SK-N-SH (cell line): ENCODE data around the gene HS2ST1. TPM values are rescaled to one million over a fixed set of nuclear protein-coding genes. Genes with fewer than 3 reads are reported as not detected.

Experiments used
- CTCF ChIA-PET: fragments of 300-600, 350-600 bp; formaldehyde crosslinking; extraction: SDS; loops from one replicate; lab custom pipeline; 2021; lab: Yijun Ruan, JAX
- POLR2A ChIA-PET: fragments of 350-600 bp; sonication (Branson Sonifier 250); formaldehyde crosslinking; extraction: SDS; loops from one replicate; lab custom pipeline; 2020; ENCODE audit warnings: antibody characterized with exemption, inconsistent platforms; lab: Yijun Ruan, JAX
- DNase-seq: peaks from one replicate; pipeline ENCODE4 v3.0.0; 2012
- H2AFZ ChIP-seq: fragments of 200-600 bp; sonication (generic); 2 replicates; pipeline ENCODE4 v1.8.1; 2016; ENCODE audit warnings: antibody characterized with exemption, mild to moderate bottlenecking, low read depth
- H3F3A ChIP-seq: fragments of 200-600 bp; sonication (generic); replicated peaks from 2 replicates; pipeline ENCODE3; 2016; ENCODE audit warnings: antibody characterized with exemption, mild to moderate bottlenecking; ENCODE audit not compliant: insufficient read depth
- H3K27ac ChIP-seq, 2 experiments: fragments of 200-500 bp in 1 of 2; fragments of 200-600 bp in 1 of 2; sonication (Bioruptor generic) in 1 of 2; sonication (generic), shearing (Covaris generic) in 1 of 2; 2 replicates each; pipeline versions ENCODE4 v1.5.1 to v1.6.1; 2014 to 2016; ENCODE audit warnings: low read depth in 2 of 2, inconsistent platforms in 1 of 2, low read length in 1 of 2, mild to moderate bottlenecking in 1 of 2, mixed read lengths in 1 of 2
- H3K27me3 ChIP-seq: fragments of 200-600 bp; sonication (generic), shearing (Covaris generic); 2 replicates; pipeline ENCODE4 v1.6.1; 2016; ENCODE audit warnings: mixed run types; ENCODE audit not compliant: insufficient read depth
- H3K36me3 ChIP-seq, 2 experiments: fragments of 200-500 bp in 1 of 2; fragments of 200-600 bp in 1 of 2; sonication (Bioruptor generic) in 1 of 2; sonication (generic) in 1 of 2; replicated peaks in 1 of 2; 2 replicates each; pipeline versions ENCODE3 to v1.5.1; 2014 to 2016; ENCODE audit warnings: low read length in 1 of 2, mild to moderate bottlenecking in 1 of 2; ENCODE audit not compliant: insufficient read depth in 2 of 2, control insufficient read depth in 1 of 2
- H3K4me1 ChIP-seq, 2 experiments: fragments of 200-500 bp in 1 of 2; fragments of 200-600 bp in 1 of 2; sonication (Bioruptor generic) in 1 of 2; sonication (generic), shearing (Covaris generic) in 1 of 2; 2 replicates each; pipeline versions ENCODE4 v1.5.1 to v1.6.1; 2014 to 2016; ENCODE audit warnings: low read depth in 1 of 2, low read length in 1 of 2, mixed run types in 1 of 2; ENCODE audit not compliant: insufficient read depth in 2 of 2, control insufficient read depth in 1 of 2
- H3K4me2 ChIP-seq: fragments of 200-600 bp; sonication (generic), shearing (Covaris generic); 2 replicates; pipeline ENCODE4 v1.6.1; 2017; ENCODE audit warnings: mixed run types
- H3K4me3 ChIP-seq, 2 experiments: fragments of 200-500 bp in 1 of 2; fragments of 200-600 bp in 1 of 2; sonication (Bioruptor generic) in 1 of 2; sonication (generic), shearing (Covaris generic) in 1 of 2; 2 replicates each; pipeline versions ENCODE4 v1.5.1 to v1.8.1; 2014 to 2016; ENCODE audit warnings: low read depth in 2 of 2, inconsistent platforms in 1 of 2, low read length in 1 of 2, mild to moderate bottlenecking in 1 of 2, mixed read lengths in 1 of 2, moderate library complexity in 1 of 2
- H3K79me2 ChIP-seq: fragments of 200-600 bp; sonication (generic); 2 replicates; pipeline ENCODE4 v1.8.1; 2017; ENCODE audit warnings: mild to moderate bottlenecking; ENCODE audit not compliant: insufficient read depth
- H3K9ac ChIP-seq: fragments of 200-600 bp; sonication (generic); 2 replicates; pipeline ENCODE4 v1.6.1; 2017; ENCODE audit warnings: mixed run types
- H3K9me2 ChIP-seq: fragments of 200-600 bp; sonication (generic); 2 replicates; pipeline ENCODE4 v1.6.1; 2017; ENCODE audit warnings: mixed run types
- H3K9me3 ChIP-seq: fragments of 200-600 bp; sonication (generic); 2 replicates; pipeline ENCODE4 v1.6.1; 2017; ENCODE audit warnings: mixed run types, mild to moderate bottlenecking, moderate library complexity
- H4K20me1 ChIP-seq: fragments of 200-600 bp; sonication (generic); 2 replicates; pipeline ENCODE4 v1.6.1; 2017; ENCODE audit warnings: mild to moderate bottlenecking, mixed run types; ENCODE audit not compliant: insufficient read depth
- ELF1 ChIP-seq: IDR thresholded peaks from 2 replicates; pipeline ENCODE4 v1.4.0; 2012
- EP300 ChIP-seq, 2 experiments: IDR thresholded peaks; 2 replicates each; pipeline versions ENCODE4 v1.4.0 to v1.6.1; 2012; ENCODE audit warnings: borderline replicate concordance in 1 of 2, low read depth in 1 of 2, low read length in 1 of 2
- EZH2phosphoT487 ChIP-seq: fragments of 200-600 bp; sonication (generic); IDR thresholded peaks from 2 replicates; pipeline ENCODE4 v1.6.1; 2017; ENCODE audit warnings: low read depth, mixed run types, mild to moderate bottlenecking, antibody characterized with exemption, moderate library complexity, borderline replicate concordance
- FOXJ3 ChIP-seq: sonication (generic); formaldehyde crosslinking; IDR thresholded peaks from 2 replicates; pipeline ENCODE4 v1.5.1; 2020; ENCODE audit warnings: mild to moderate bottlenecking, missing genetic modification reagents
- MEF2A ChIP-seq: IDR thresholded peaks from 2 replicates; pipeline ENCODE4 v1.4.0; 2012; ENCODE audit warnings: low read depth, borderline replicate concordance
- NRF1 ChIP-seq: IDR thresholded peaks from 2 replicates; pipeline ENCODE4 v1.6.1; 2012; ENCODE audit warnings: low read depth, mild to moderate bottlenecking, low read length
- POLR2AphosphoS5 ChIP-seq: IDR thresholded peaks from 2 replicates; pipeline ENCODE4 v1.6.1; 2012; ENCODE audit warnings: low read depth, low read length
- RAD21 ChIP-seq: IDR thresholded peaks from 2 replicates; pipeline ENCODE4 v1.6.1; 2012; ENCODE audit warnings: mild to moderate bottlenecking, low read length
- RFX5 ChIP-seq: IDR thresholded peaks from 2 replicates; pipeline ENCODE4 v1.6.1; 2012; ENCODE audit warnings: mild to moderate bottlenecking, improper control_type of control experiment, low read length
- RXRA ChIP-seq: IDR thresholded peaks from 2 replicates; pipeline ENCODE4 v1.4.0; 2012; ENCODE audit warnings: low read depth, mild to moderate bottlenecking, borderline replicate concordance
- SMC3 ChIP-seq: IDR thresholded peaks from 2 replicates; pipeline ENCODE4 v1.6.1; 2012; ENCODE audit warnings: low read depth, low read length, improper control_type of control experiment
- TAF1 ChIP-seq: IDR thresholded peaks from 2 replicates; pipeline ENCODE4 v1.6.1; 2012; ENCODE audit warnings: low read depth, mild to moderate bottlenecking, low read length, moderate library complexity, borderline replicate concordance
- TCF12 ChIP-seq: IDR thresholded peaks from 2 replicates; pipeline ENCODE4 v1.4.0; 2012
- TEAD4 ChIP-seq: IDR thresholded peaks from 2 replicates; pipeline ENCODE4 v1.4.0; 2012; ENCODE audit warnings: mild to moderate bottlenecking, borderline replicate concordance; ENCODE audit not compliant: insufficient read depth
- WGBS: methylation state at CpG from one replicate; pipeline ENCODE4 v1.1.6; 2017; ENCODE audit warnings: low lambda C conversion rate; 5-methylcytosine and 5-hydroxymethylcytosine counted together
- polyA plus RNA-seq, 3 experiments: library from polyadenylated mRNA; depleted of rRNA; stranded (reverse); fragments of >200 nt; gene quantifications; 2 replicates each; pipeline ENCODE4 v1.2.3, GENCODE V29; 2012
- TF ChIP-seq, protein P1 (sequence below): fragments of 150-350 bp; IDR thresholded peaks from 2 replicates; pipeline ENCODE4 v1.6.1; 2017; ENCODE audit warnings: antibody characterized with exemption, low read length, low read depth, borderline replicate concordance
- TF ChIP-seq, protein P2 (sequence below): IDR thresholded peaks from 2 replicates; pipeline ENCODE4 v1.4.0; 2012; ENCODE audit warnings: low read depth, borderline replicate concordance
- TF ChIP-seq, protein P3 (sequence below): fragments of 150-350 bp; IDR thresholded peaks from 2 replicates; pipeline ENCODE4 v1.6.1; 2016; ENCODE audit warnings: mild to moderate bottlenecking, low read depth, low read length
- TF ChIP-seq, protein P4 (sequence below): IDR thresholded peaks from 2 replicates; pipeline ENCODE4 v1.4.0; 2012; ENCODE audit warnings: low read depth
- TF ChIP-seq, protein P5 (sequence below): IDR thresholded peaks from 2 replicates; pipeline ENCODE4 v1.6.1; 2012; ENCODE audit warnings: mild to moderate bottlenecking, low read depth, low read length, moderate library complexity

The HS2ST1 gene
- polyA plus RNA-seq, 1 of the 3 experiments (the other 2 are of a cell fraction), result 16.6 TPM

DNA sequence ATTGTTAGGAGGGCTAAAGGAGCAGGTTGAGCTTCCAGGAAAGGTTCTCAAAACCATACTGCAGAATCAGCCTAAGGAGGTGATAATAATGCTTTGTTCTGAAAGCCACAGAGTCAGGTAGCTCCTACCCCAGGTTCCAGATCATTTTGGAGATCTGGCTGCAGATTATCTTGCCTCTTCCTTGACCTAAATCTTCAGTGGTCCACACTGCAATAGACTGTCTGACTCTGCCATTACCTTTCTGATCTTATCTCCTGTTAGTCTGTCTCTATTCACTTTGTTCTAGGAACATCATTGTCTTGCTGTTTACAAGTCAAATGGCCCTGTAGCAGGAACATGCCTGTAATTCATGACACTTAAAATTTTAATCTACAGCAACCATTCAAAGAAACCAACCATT, 73.0 kb downstream of the HS2ST1 start:
- Histone ChIP-seq H3K4me3 (no peak overlapping the region), H4K20me1 (no peaks in the 10 kb centered on the region), H3F3A (no peaks in the 10 kb centered on the region), H3K36me3 (peaks cover 0 to 4% of the 10 kb centered on the region in 2 experiments), H2AFZ (no peak overlapping the region), H3K27ac (no peak overlapping the region), H3K9me2 (no peaks in the 10 kb centered on the region), H3K27me3 (no peaks in the 10 kb centered on the region), H3K9me3 (no peaks in the 10 kb centered on the region), H3K4me1 (no peaks in the 10 kb centered on the region), H3K79me2 (no peaks in the 10 kb centered on the region; the same call in 1 of the 2 replicates), H3K9ac (no peak overlapping the region), H3K4me2 (no peak overlapping the region)
- POLR2A ChIA-PET, result no interaction called here
- CTCF ChIA-PET, result interaction anchor here (1.7 kb wide), 1 partner anchor 69 kb away, joined by 3 read pairs; no protein-coding TSS in a partner anchor
- DNase-seq, result no peak
- TF ChIP-seq, protein P1, sequence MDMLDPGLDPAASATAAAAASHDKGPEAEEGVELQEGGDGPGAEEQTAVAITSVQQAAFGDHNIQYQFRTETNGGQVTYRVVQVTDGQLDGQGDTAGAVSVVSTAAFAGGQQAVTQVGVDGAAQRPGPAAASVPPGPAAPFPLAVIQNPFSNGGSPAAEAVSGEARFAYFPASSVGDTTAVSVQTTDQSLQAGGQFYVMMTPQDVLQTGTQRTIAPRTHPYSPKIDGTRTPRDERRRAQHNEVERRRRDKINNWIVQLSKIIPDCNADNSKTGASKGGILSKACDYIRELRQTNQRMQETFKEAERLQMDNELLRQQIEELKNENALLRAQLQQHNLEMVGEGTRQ, result no peak
- TF ChIP-seq, protein P2, sequence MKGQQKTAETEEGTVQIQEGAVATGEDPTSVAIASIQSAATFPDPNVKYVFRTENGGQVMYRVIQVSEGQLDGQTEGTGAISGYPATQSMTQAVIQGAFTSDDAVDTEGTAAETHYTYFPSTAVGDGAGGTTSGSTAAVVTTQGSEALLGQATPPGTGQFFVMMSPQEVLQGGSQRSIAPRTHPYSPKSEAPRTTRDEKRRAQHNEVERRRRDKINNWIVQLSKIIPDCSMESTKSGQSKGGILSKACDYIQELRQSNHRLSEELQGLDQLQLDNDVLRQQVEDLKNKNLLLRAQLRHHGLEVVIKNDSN, result no peak
- TF ChIP-seq, protein P3, sequence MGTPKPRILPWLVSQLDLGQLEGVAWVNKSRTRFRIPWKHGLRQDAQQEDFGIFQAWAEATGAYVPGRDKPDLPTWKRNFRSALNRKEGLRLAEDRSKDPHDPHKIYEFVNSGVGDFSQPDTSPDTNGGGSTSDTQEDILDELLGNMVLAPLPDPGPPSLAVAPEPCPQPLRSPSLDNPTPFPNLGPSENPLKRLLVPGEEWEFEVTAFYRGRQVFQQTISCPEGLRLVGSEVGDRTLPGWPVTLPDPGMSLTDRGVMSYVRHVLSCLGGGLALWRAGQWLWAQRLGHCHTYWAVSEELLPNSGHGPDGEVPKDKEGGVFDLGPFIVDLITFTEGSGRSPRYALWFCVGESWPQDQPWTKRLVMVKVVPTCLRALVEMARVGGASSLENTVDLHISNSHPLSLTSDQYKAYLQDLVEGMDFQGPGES, result no peak
- TF ChIP-seq ELF1, result no peak
- no peak for TF ChIP-seq TCF12
- no peak for TF ChIP-seq FOXJ3
- no peak for TF ChIP-seq SMC3
- no peak for TF ChIP-seq NRF1
- no peak for TF ChIP-seq TAF1
- TF ChIP-seq, all 33 proteins: peak for 0

DNA sequence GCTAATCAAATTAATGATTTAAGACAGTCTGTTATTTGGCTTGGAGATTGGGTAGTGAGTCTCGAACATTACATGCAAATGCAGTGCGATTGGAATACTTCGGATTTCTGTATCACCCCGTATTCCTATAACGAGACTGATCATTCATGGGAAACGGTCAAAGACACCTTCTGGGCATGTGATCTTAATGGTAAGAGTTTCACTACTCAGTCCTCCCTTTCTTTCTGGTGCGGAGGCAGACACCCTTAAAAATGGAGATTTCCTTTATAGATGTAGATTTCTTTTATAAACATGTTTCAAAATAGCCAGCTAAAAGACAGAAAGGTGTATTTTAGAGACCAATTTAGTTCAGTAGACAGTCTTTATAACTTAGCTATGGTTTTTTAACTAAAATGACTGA, 74.4 kb downstream of the HS2ST1 start:
- ChIA-PET POLR2A (no interaction called here), CTCF (interaction anchor here (1.7 kb wide), 1 partner anchor 70 kb away, joined by 3 read pairs; no protein-coding TSS in a partner anchor)
- no peak for DNase-seq
- no peak overlapping the region for H2AFZ ChIP-seq
- H3K4me3 ChIP-seq, result no peak overlapping the region
- H3F3A ChIP-seq, result no peaks in the 10 kb centered on the region
- H3K9ac ChIP-seq, result no peak overlapping the region
- H3K4me2 ChIP-seq, result no peak overlapping the region
- H4K20me1 ChIP-seq, result no peaks in the 10 kb centered on the region
- peaks cover 7 to 8% of the 10 kb centered on the region in 2 experiments; a peak in 3 of 4 replicates for H3K4me1 ChIP-seq
- H3K9me3 ChIP-seq, result no peaks in the 10 kb centered on the region
- H3K9me2 ChIP-seq, result no peaks in the 10 kb centered on the region
- TF ChIP-seq EP300 (IDR thresholded peaks at IDR 0.05; ENCODE audit: borderline replicate concordance in 1 of 2, low read depth in 1 of 2, low read length in 1 of 2), result no peak
- TF ChIP-seq POLR2AphosphoS5, result no peak
- no peak for TF ChIP-seq EZH2phosphoT487
- no peak for TF ChIP-seq RXRA
- TF ChIP-seq RFX5, result no peak
- no peak for TF ChIP-seq TEAD4
- TF ChIP-seq, protein P1, result no peak
- TF ChIP-seq, protein P4, sequence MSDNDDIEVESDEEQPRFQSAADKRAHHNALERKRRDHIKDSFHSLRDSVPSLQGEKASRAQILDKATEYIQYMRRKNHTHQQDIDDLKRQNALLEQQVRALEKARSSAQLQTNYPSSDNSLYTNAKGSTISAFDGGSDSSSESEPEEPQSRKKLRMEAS, result no peak
- TF ChIP-seq SMC3, result no peak
- no peak for TF ChIP-seq MEF2A
- no peak for TF ChIP-seq ELF1
- TF ChIP-seq RAD21, result no peak
- TF ChIP-seq, protein P5, sequence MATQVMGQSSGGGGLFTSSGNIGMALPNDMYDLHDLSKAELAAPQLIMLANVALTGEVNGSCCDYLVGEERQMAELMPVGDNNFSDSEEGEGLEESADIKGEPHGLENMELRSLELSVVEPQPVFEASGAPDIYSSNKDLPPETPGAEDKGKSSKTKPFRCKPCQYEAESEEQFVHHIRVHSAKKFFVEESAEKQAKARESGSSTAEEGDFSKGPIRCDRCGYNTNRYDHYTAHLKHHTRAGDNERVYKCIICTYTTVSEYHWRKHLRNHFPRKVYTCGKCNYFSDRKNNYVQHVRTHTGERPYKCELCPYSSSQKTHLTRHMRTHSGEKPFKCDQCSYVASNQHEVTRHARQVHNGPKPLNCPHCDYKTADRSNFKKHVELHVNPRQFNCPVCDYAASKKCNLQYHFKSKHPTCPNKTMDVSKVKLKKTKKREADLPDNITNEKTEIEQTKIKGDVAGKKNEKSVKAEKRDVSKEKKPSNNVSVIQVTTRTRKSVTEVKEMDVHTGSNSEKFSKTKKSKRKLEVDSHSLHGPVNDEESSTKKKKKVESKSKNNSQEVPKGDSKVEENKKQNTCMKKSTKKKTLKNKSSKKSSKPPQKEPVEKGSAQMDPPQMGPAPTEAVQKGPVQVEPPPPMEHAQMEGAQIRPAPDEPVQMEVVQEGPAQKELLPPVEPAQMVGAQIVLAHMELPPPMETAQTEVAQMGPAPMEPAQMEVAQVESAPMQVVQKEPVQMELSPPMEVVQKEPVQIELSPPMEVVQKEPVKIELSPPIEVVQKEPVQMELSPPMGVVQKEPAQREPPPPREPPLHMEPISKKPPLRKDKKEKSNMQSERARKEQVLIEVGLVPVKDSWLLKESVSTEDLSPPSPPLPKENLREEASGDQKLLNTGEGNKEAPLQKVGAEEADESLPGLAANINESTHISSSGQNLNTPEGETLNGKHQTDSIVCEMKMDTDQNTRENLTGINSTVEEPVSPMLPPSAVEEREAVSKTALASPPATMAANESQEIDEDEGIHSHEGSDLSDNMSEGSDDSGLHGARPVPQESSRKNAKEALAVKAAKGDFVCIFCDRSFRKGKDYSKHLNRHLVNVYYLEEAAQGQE, result no peak
- TF ChIP-seq, protein P2, result no peak
- H3K79me2 ChIP-seq, result no peaks in the 10 kb centered on the region
- no peaks in the 10 kb centered on the region for H3K27me3 ChIP-seq
- H3K27ac ChIP-seq, result no peak overlapping the region
- 96% methylated on average over 7 of the region's 7 CpGs for WGBS
- H3K36me3 ChIP-seq, result peaks cover 0 to 4% of the 10 kb centered on the region in 2 experiments
